Dermis microvascular lymphatic vessel endothelial cell (primary cell): Measurements from ENCODE around the gene TCP10L. TPM values are rescaled to one million over a fixed set of nuclear protein-coding genes. Genes with fewer than 3 reads are reported as not detected.

Source experiments
- total RNA-seq: library from RNA; depleted of rRNA; stranded (reverse); fragments of >200 nt; gene quantifications from 2 replicates; pipeline ENCODE4 v1.2.1, GENCODE V29; 2014

The TCP10L gene
- total RNA-seq, 1 donor from 2014 or later = 0.26 TPM

Other genes with a start within 250 kb of the TCP10L start
- gene URB1, start 192.5 kb downstream of the TCP10L start, total RNA-seq = 13.5 and 18.3 TPM in 2 replicates
- gene EVA1C, start 172.8 kb downstream of the TCP10L start, total RNA-seq = 15.9 and 23.4 TPM in 2 replicates
- gene CFAP298, start 26.9 kb upstream of the TCP10L start, total RNA-seq = 33.6 and 34.1 TPM in 2 replicates
- 7.1 and 9.2 TPM in 2 replicates for gene SYNJ1, start 142.5 kb upstream of the TCP10L start, total RNA-seq
- gene PAXBP1, start 186.2 kb upstream of the TCP10L start, total RNA-seq = 12.1 and 14.7 TPM in 2 replicates